ENCODE results near the gene LIMCH1.
"Not testable (repeated sequence)": the region's sequence is repeated elsewhere in the genome, so short reads cannot be mapped to it uniquely, and the experiment has no call there.

LIMCH1 gene

GRCh38 chr4:41727861-41728572, 190.1 kb downstream of the LIMCH1 start:
- no peak overlapping the region for H3K27ac ChIP-seq
- H3K4me3 ChIP-seq (ENCODE audit: low read depth in 1 of 2, low read length in 1 of 2): no peak overlapping the region
- no peak for TF ChIP-seq CTCF (IDR thresholded peaks at IDR 0.05)
- peaks cover 55% of the 10 kb centered on the region for H3K27me3 ChIP-seq
- no peaks in the 10 kb centered on the region for H3K9me3 ChIP-seq
- no peaks in the 10 kb centered on the region for H3K36me3 ChIP-seq
- H3K4me1 ChIP-seq (ENCODE audit: control insufficient read depth in 1 of 2, insufficient read depth in 1 of 2, low read depth in 1 of 2, low read length in 1 of 2): no peaks in the 10 kb centered on the region

- no peaks in the 10 kb centered on the region for H3K36me3 ChIP-seq
- H3K27ac ChIP-seq: no peak overlapping the region
- no peaks in the 10 kb centered on the region for H3K9me3 ChIP-seq
- no peak overlapping the region for H3K4me3 ChIP-seq (ENCODE audit: low read depth in 1 of 2, low read length in 1 of 2)
- no peaks in the 10 kb centered on the region for H3K4me1 ChIP-seq (ENCODE audit: control insufficient read depth in 1 of 2, insufficient read depth in 1 of 2, low read depth in 1 of 2, low read length in 1 of 2)
- no peak for TF ChIP-seq CTCF (IDR thresholded peaks at IDR 0.05)
- H3K27me3 ChIP-seq: peaks cover 57% of the 10 kb centered on the region
Measured at GRCh38 chr4:41728573-41728913, 190.6 kb downstream of the LIMCH1 start.

- peaks cover 73% of the 10 kb centered on the region for H3K27me3 ChIP-seq
Measured at GRCh38 chr4:41731569-41732126, 193.7 kb downstream of the LIMCH1 start.

GRCh38 chr4:41734371-41734770, 196.4 kb downstream of the LIMCH1 start:
- Histone ChIP-seq H3K27me3 (peaks cover 62% of the 10 kb centered on the region), H3K4me1 (ENCODE audit: control insufficient read depth in 1 of 2, insufficient read depth in 1 of 2, low read depth in 1 of 2, low read length in 1 of 2) (no peaks in the 10 kb centered on the region), H3K27ac (no peak overlapping the region), H3K36me3 (no peaks in the 10 kb centered on the region), H3K4me3 (ENCODE audit: low read depth in 1 of 2, low read length in 1 of 2) (no peak overlapping the region), H3K9me3 (no peaks in the 10 kb centered on the region)
- TF ChIP-seq CTCF (IDR thresholded peaks at IDR 0.05): no peak

More at GRCh38 chr4:41731569-41732126, 193.7 kb downstream of the LIMCH1 start:
- Histone ChIP-seq H3K4me1 (ENCODE audit: control insufficient read depth in 1 of 2, insufficient read depth in 1 of 2, low read depth in 1 of 2, low read length in 1 of 2) (no peaks in the 10 kb centered on the region), H3K9me3 (no peaks in the 10 kb centered on the region), H3K27ac (no peak overlapping the region), H3K4me3 (ENCODE audit: low read depth in 1 of 2, low read length in 1 of 2) (no peak overlapping the region), H3K36me3 (no peaks in the 10 kb centered on the region)
- TF ChIP-seq CTCF (IDR thresholded peaks at IDR 0.05): no peak

GRCh38 chr4:41737491-41737890, 199.5 kb downstream of the LIMCH1 start:
- H3K9me3 ChIP-seq; H3K4me3 ChIP-seq (ENCODE audit: low read depth in 1 of 2, low read length in 1 of 2); H3K4me1 ChIP-seq (ENCODE audit: control insufficient read depth in 1 of 2, insufficient read depth in 1 of 2, low read depth in 1 of 2, low read length in 1 of 2); H3K36me3 ChIP-seq; H3K27ac ChIP-seq: not testable (repeated sequence)
- H3K27me3 ChIP-seq: peaks cover 63% of the 10 kb centered on the region

- no peak overlapping the region for H3K4me3 ChIP-seq (ENCODE audit: low read depth in 1 of 2, low read length in 1 of 2)
- no peak for TF ChIP-seq CTCF (IDR thresholded peaks at IDR 0.05)
- H3K9me3 ChIP-seq: no peaks in the 10 kb centered on the region
- no peak overlapping the region for H3K27ac ChIP-seq
- H3K36me3 ChIP-seq: no peaks in the 10 kb centered on the region
- no peaks in the 10 kb centered on the region for H3K4me1 ChIP-seq (ENCODE audit: control insufficient read depth in 1 of 2, insufficient read depth in 1 of 2, low read depth in 1 of 2, low read length in 1 of 2)
- H3K27me3 ChIP-seq: peaks cover 79% of the 10 kb centered on the region
Measured at GRCh38 chr4:41741354-41741753, 203.4 kb downstream of the LIMCH1 start.
